ENCODE data around the gene KLC1.

KLC1 gene

GRCh38 chr14:103705118-103705503, 76.1 kb downstream of the KLC1 start:
- no peak for DNase-seq (ENCODE audit: low spot score)

GRCh38 chr14:103705504-103706284, 76.7 kb downstream of the KLC1 start:
- no peak for DNase-seq (ENCODE audit: low spot score)

- DNase-seq (ENCODE audit: low spot score): no peak
Measured at GRCh38 chr14:103706551-103707328, 77.7 kb downstream of the KLC1 start.

- DNase-seq (ENCODE audit: low spot score): no peak
Measured at GRCh38 chr14:103707329-103708263, 78.6 kb downstream of the KLC1 start.

- no peak for DNase-seq (ENCODE audit: low spot score)
Measured at GRCh38 chr14:103708750-103709187, 79.8 kb downstream of the KLC1 start.

- DNase-seq (ENCODE audit: low spot score): no peak
Measured at GRCh38 chr14:103709814-103710213, 80.8 kb downstream of the KLC1 start.

- no peak for DNase-seq (ENCODE audit: low spot score)
Measured at GRCh38 chr14:103710771-103711377, 81.9 kb downstream of the KLC1 start.

GRCh38 chr14:103711516-103712431, 82.8 kb downstream of the KLC1 start:
- DNase-seq (ENCODE audit: low spot score): no peak

- no peak for DNase-seq (ENCODE audit: low spot score)
Measured at GRCh38 chr14:103712633-103713247, 83.7 kb downstream of the KLC1 start.

GRCh38 chr14:103713304-103714062, 84.5 kb downstream of the KLC1 start:
- DNase-seq (ENCODE audit: low spot score): no peak

GRCh38 chr14:103714063-103714724, 85.2 kb downstream of the KLC1 start:
- no peak for DNase-seq (ENCODE audit: low spot score)

GRCh38 chr14:103715052-103716000, 86.3 kb downstream of the KLC1 start, which contains the start of the genes XRCC3 and ZFYVE21:
TSS of gene XRCC3 (minus strand) at chr14:103715451. CDS start at chr14:103711087, 4,364 bp downstream.
TSS of gene ZFYVE21 (plus strand) at chr14:103715810. CDS start at chr14:103715842, 32 bp downstream.
- peak; percentile 100 for DNase-seq (ENCODE audit: low spot score)

GRCh38 chr14:103716091-103716801, 87.2 kb downstream of the KLC1 start:
- DNase-seq (ENCODE audit: low spot score): peak; percentile 65

GRCh38 chr14:103716899-103717411, 87.9 kb downstream of the KLC1 start:
- DNase-seq (ENCODE audit: low spot score): no peak

- DNase-seq (ENCODE audit: low spot score): no peak
Measured at GRCh38 chr14:103718572-103718971, 89.6 kb downstream of the KLC1 start.

GRCh38 chr14:103719751-103720150, 90.7 kb downstream of the KLC1 start:
- DNase-seq (ENCODE audit: low spot score): no peak
